HCT116 (cell line): Measurements from ENCODE around the gene SYNE1. TPM values are rescaled to one million over a fixed set of nuclear protein-coding genes. Genes with fewer than 3 reads are reported as not detected.

Experiments
- ATAC-seq: fragments of 200-7000 bp; cut with Tn5 transposase; 2 replicates; pipeline ENCODE4 v1.9.1; 2020; ENCODE audit warnings: mild to moderate bottlenecking, moderate library complexity
- BruUV-seq: library from RNA; stranded (reverse); fragments of 400-500 nt; replicated peaks from 2 replicates; lab custom pipeline; 2021; lab: Mats Ljungman, UMichigan
- CTCF ChIA-PET: fragments of 300-600 bp; sonication (Branson Sonifier 250); formaldehyde crosslinking; loops from one replicate; lab custom pipeline; 2021; ENCODE audit warnings: antibody characterized with exemption; lab: Charles Lee
- POLR2A ChIA-PET: fragments of 300-600, 350-600 bp; sonication (Branson Sonifier 250); formaldehyde crosslinking; loops from one replicate; lab custom pipeline; 2021; ENCODE audit warnings: antibody characterized with exemption; lab: Charles Lee
- RAD21 ChIA-PET, 2 experiments: fragments of 300-600 bp; sonication (Branson Sonifier 250); formaldehyde crosslinking; loops; one replicate each; lab custom pipeline; 2023; ENCODE audit warnings: low total read pairs in 2 of 2; ENCODE audit not compliant: uncharacterized antibody in 2 of 2, unreplicated experiment in 2 of 2, low non-redundant PET in 1 of 2; lab: Charles Lee
- DNase-seq: peaks from one replicate; pipeline ENCODE4 v3.0.0-alpha.2; 2010; ENCODE audit warnings: low read depth, low spot score
- H2AFZ ChIP-seq: fragments of 200-600 bp; shearing (Covaris generic), sonication (generic); 2 replicates; pipeline ENCODE4 v1.6.1; 2017; ENCODE audit warnings: low read depth, mixed run types, mixed read lengths, antibody characterized with exemption, low read length; ENCODE audit not compliant: poor library complexity, severe bottlenecking
- H3K27ac ChIP-seq: 2 replicates; pipeline ENCODE4 v1.5.1; 2012; ENCODE audit warnings: low read depth, low read length
- H3K27me3 ChIP-seq: fragments of 200-600 bp; sonication (generic); 2 replicates; pipeline ENCODE4 v1.6.1; 2016; ENCODE audit warnings: mixed run types, low read length, mixed read lengths; ENCODE audit not compliant: insufficient read depth
- H3K36me3 ChIP-seq, 2 experiments: fragments of 200-500 bp in 1 of 2; fragments of 200-600 bp in 1 of 2; sonication (Bioruptor generic) in 1 of 2; sonication (generic) in 1 of 2; 2 replicates each; pipeline versions ENCODE4 v1.5.1 to v1.6.1; 2014 to 2016; ENCODE audit warnings: low read length in 2 of 2, inconsistent platforms in 1 of 2, mixed read lengths in 1 of 2, mixed run types in 1 of 2; ENCODE audit not compliant: insufficient read depth in 2 of 2, control insufficient read depth in 1 of 2
- H3K4me1 ChIP-seq, 2 experiments: fragments of 200-600 bp in 1 of 2; sonication (generic) in 1 of 2; 2 replicates each; pipeline versions ENCODE4 v1.5.1 to v1.6.1; 2012 to 2017; ENCODE audit warnings: low read length in 2 of 2, inconsistent platforms in 1 of 2, mild to moderate bottlenecking in 1 of 2, mixed read lengths in 1 of 2, mixed run types in 1 of 2, moderate library complexity in 1 of 2; ENCODE audit not compliant: insufficient read depth in 2 of 2, control insufficient read depth in 1 of 2
- H3K4me2 ChIP-seq: fragments of 200-600 bp; sonication (generic); 2 replicates; pipeline ENCODE4 v1.6.1; 2017; ENCODE audit warnings: mixed run types, low read length, mixed read lengths
- H3K4me3 ChIP-seq, 2 experiments: fragments of 200-600 bp in 1 of 2; sonication (generic) in 1 of 2; replicated peaks in 1 of 2; 2 replicates each; pipeline ENCODE4 v1.5.1; 2011 to 2016; ENCODE audit warnings: low read length in 2 of 2, control low read depth in 1 of 2, low read depth in 1 of 2, mild to moderate bottlenecking in 1 of 2, mixed read lengths in 1 of 2, mixed run types in 1 of 2
- H3K79me2 ChIP-seq: fragments of 200-600 bp; sonication (generic); 2 replicates; pipeline ENCODE4 v1.6.1; 2017; ENCODE audit warnings: mild to moderate bottlenecking, mixed run types, low read length, moderate library complexity, mixed read lengths; ENCODE audit not compliant: insufficient read depth
- H3K9ac ChIP-seq: fragments of 200-600 bp; sonication (generic); 2 replicates; pipeline ENCODE4 v1.6.1; 2016; ENCODE audit warnings: low read length, mixed read lengths
- H3K9me2 ChIP-seq: fragments of 200-600 bp; sonication (generic), shearing (Covaris generic); 2 replicates; pipeline ENCODE4 v1.6.1; 2017; ENCODE audit warnings: mixed run types, mild to moderate bottlenecking, moderate library complexity; ENCODE audit not compliant: insufficient read depth
- H3K9me3 ChIP-seq, 2 experiments: fragments of 200-500 bp in 1 of 2; fragments of 200-600 bp in 1 of 2; sonication (Bioruptor generic) in 1 of 2; sonication (generic) in 1 of 2; 2 replicates each; pipeline ENCODE4 v1.6.1; 2014 to 2017; ENCODE audit warnings: low read length in 2 of 2, mixed read lengths in 2 of 2, inconsistent platforms in 1 of 2, low read depth in 1 of 2, mild to moderate bottlenecking in 1 of 2, mixed run types in 1 of 2, moderate library complexity in 1 of 2; ENCODE audit not compliant: control insufficient read depth in 1 of 2, insufficient read depth in 1 of 2
- H4K20me1 ChIP-seq: fragments of 200-600 bp; sonication (generic), shearing (Covaris generic); 2 replicates; pipeline ENCODE4 v1.6.1; 2017; ENCODE audit warnings: mixed run types, mild to moderate bottlenecking, moderate library complexity; ENCODE audit not compliant: insufficient read depth
- CBX3 ChIP-seq: IDR thresholded peaks from 2 replicates; pipeline ENCODE4 v1.6.1; 2012; ENCODE audit warnings: low read depth
- CEBPB ChIP-seq: IDR thresholded peaks from 2 replicates; pipeline ENCODE4 v1.6.1; 2012; ENCODE audit warnings: low read depth
- FOSL1 ChIP-seq: IDR thresholded peaks from 2 replicates; pipeline ENCODE4 v1.6.1; 2012; ENCODE audit warnings: low read depth
- JUND ChIP-seq: IDR thresholded peaks from 2 replicates; pipeline ENCODE4 v1.6.1; 2012
- POLR2A ChIP-seq: IDR thresholded peaks from 2 replicates; pipeline ENCODE4 v1.7.0; 2011; ENCODE audit warnings: borderline replicate concordance; ENCODE audit not compliant: insufficient read depth, insufficient read length; ENCODE audit errors: extremely low read depth
- RAD21 ChIP-seq: IDR thresholded peaks from 2 replicates; pipeline ENCODE4 v1.6.1; 2012; ENCODE audit warnings: low read depth, mild to moderate bottlenecking
- SIN3A ChIP-seq: IDR thresholded peaks from 2 replicates; pipeline ENCODE4 v1.6.1; 2012; ENCODE audit warnings: low read depth
- SRF ChIP-seq: IDR thresholded peaks from 2 replicates; pipeline ENCODE4 v1.6.1; 2012; ENCODE audit warnings: low read depth
- TCF7L2 ChIP-seq: IDR thresholded peaks from 2 replicates; pipeline ENCODE4 v1.7.0; 2011; ENCODE audit warnings: borderline replicate concordance, inconsistent platforms; ENCODE audit not compliant: insufficient read depth, insufficient read length; ENCODE audit errors: extremely low read depth
- YY1 ChIP-seq: IDR thresholded peaks from 2 replicates; pipeline ENCODE4 v1.6.1; 2011; ENCODE audit warnings: low read length, low read depth, moderate library complexity, mild to moderate bottlenecking; ENCODE audit not compliant: insufficient replicate concordance; ENCODE audit errors: extremely low read depth
- ZFX ChIP-seq: fragments of 450-650 bp; IDR thresholded peaks from 2 replicates; pipeline ENCODE4 v1.6.1; 2017
- ZNF274 ChIP-seq: fragments of 200-500 bp; sonication (Bioruptor generic); IDR thresholded peaks from 2 replicates; pipeline ENCODE4 v1.6.1; 2014; ENCODE audit warnings: mild to moderate bottlenecking, low read depth, low read length, inconsistent platforms
- intact Hi-C: fragments of 100-400 bp; cut with micrococcal nuclease; formaldehyde crosslinking; loops from 2 replicates; pipeline ENCODE4 v1.10.0; 2022
- total RNA-seq: library from RNA; stranded (reverse); gene quantifications from one replicate; pipeline ENCODE4 v1.2.1, GENCODE V29; 2021; ENCODE audit not compliant: unreplicated experiment
- TF ChIP-seq, protein P1 (sequence below), 3 experiments: fragments of 200-600 bp in 1 of 3; sonication (generic) in 1 of 3; IDR thresholded peaks in 2 of 3; conservative IDR thresholded peaks in 1 of 3; 2 replicates each; pipeline ENCODE4 v1.5.1; 2012 to 2017; ENCODE audit warnings: low read depth in 2 of 3, low read length in 2 of 3, antibody characterized with exemption in 1 of 3, borderline replicate concordance in 1 of 3, control low read depth in 1 of 3, mild to moderate bottlenecking in 1 of 3, mixed read lengths in 1 of 3, mixed run types in 1 of 3, moderate library complexity in 1 of 3; ENCODE audit not compliant: insufficient read depth in 1 of 3

The SYNE1 gene
- total RNA-seq, 1 experiment from 2014 or later, result 5.4 TPM

- TF ChIP-seq YY1 (no peak), POLR2A (no peak), CEBPB (no peak), SIN3A (no peak), ZNF274 (no peak), RAD21 (no peak), FOSL1 (no peak), TCF7L2 (no peak), JUND (no peak), SRF (no peak), ZFX (no peak)
- TF ChIP-seq, protein P1, sequence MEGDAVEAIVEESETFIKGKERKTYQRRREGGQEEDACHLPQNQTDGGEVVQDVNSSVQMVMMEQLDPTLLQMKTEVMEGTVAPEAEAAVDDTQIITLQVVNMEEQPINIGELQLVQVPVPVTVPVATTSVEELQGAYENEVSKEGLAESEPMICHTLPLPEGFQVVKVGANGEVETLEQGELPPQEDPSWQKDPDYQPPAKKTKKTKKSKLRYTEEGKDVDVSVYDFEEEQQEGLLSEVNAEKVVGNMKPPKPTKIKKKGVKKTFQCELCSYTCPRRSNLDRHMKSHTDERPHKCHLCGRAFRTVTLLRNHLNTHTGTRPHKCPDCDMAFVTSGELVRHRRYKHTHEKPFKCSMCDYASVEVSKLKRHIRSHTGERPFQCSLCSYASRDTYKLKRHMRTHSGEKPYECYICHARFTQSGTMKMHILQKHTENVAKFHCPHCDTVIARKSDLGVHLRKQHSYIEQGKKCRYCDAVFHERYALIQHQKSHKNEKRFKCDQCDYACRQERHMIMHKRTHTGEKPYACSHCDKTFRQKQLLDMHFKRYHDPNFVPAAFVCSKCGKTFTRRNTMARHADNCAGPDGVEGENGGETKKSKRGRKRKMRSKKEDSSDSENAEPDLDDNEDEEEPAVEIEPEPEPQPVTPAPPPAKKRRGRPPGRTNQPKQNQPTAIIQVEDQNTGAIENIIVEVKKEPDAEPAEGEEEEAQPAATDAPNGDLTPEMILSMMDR (IDR thresholded peaks at IDR 0.05 in 2 of 3, conservative IDR thresholded peaks at IDR 0.05 in 1 of 3; ENCODE audit: borderline replicate concordance in 1 of 3, insufficient read depth in 1 of 3, low read depth in 2 of 3, low read length in 2 of 3), result no peak
These were observed 336.0 kb downstream of the SYNE1 start (continued) for GRCh38 chr6:152301021-152301764.

DNA sequence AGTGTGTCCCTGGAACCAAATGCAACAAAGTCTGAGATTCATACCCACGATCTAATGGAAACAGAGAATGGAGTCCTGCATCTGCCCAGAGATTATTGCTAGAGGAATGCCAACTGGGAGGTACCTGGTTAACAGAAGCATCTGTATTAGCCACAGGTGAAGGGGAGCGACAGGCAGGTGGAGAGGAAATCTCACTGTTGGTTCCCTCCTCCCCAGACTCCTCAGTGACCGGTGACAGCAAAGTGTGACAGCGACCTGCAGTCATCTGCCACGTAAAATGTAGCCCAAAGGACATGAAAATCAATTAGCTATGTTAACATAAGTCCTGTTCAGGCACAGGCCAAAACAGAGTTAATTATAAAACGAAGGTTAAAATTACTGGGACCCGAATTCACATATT lies 336.6 kb downstream of the SYNE1 start:
- H3K4me3 ChIP-seq, result no peak overlapping the region
- TF ChIP-seq SRF, result no peak
- no peak for TF ChIP-seq CBX3
- peaks cover 0 to 11% of the 10 kb centered on the region in 2 experiments; a peak in 3 of 4 replicates for H3K4me1 ChIP-seq
- ChIA-PET POLR2A (no interaction called here), CTCF (interaction anchor here (1.5 to 2.4 kb wide), 2 partner anchors 8 to 38 kb away, joined by 3 to 7 read pairs; no protein-coding TSS in a partner anchor), RAD21 (no interaction called here)
- intact Hi-C loops, result no loop called here
- ATAC-seq, result no peak
- no TSS peak for BruUV-seq
- H3K9me3 ChIP-seq, result no peaks in the 10 kb centered on the region
- no peaks in the 10 kb centered on the region for H3K36me3 ChIP-seq
- H3K79me2 ChIP-seq, result no peaks in the 10 kb centered on the region
- no peak overlapping the region for H2AFZ ChIP-seq
- no peaks in the 10 kb centered on the region for H3K27me3 ChIP-seq
- H3K27ac ChIP-seq, result no peak overlapping the region
- H3K9ac ChIP-seq, result no peak overlapping the region
- no peak for DNase-seq
- H4K20me1 ChIP-seq, result no peaks in the 10 kb centered on the region
- H3K4me2 ChIP-seq, result no peak overlapping the region
- H3K9me2 ChIP-seq, result no peaks in the 10 kb centered on the region
